ENCODE measurements around the gene PRXL2C. TPM values are rescaled to one million over a fixed set of nuclear protein-coding genes. Genes with fewer than 3 reads are reported as not detected.

PRXL2C gene
- total RNA-seq, 1 donor from 2014 or later: 25.6 TPM

- H3K27me3 ChIP-seq: peaks cover 5% of the 10 kb centered on the region
- DNase-seq (no peak), ATAC-seq (peak; percentile 53)
- H3K4me1 ChIP-seq: no peaks in the 10 kb centered on the region
- TF ChIP-seq, protein P1, sequence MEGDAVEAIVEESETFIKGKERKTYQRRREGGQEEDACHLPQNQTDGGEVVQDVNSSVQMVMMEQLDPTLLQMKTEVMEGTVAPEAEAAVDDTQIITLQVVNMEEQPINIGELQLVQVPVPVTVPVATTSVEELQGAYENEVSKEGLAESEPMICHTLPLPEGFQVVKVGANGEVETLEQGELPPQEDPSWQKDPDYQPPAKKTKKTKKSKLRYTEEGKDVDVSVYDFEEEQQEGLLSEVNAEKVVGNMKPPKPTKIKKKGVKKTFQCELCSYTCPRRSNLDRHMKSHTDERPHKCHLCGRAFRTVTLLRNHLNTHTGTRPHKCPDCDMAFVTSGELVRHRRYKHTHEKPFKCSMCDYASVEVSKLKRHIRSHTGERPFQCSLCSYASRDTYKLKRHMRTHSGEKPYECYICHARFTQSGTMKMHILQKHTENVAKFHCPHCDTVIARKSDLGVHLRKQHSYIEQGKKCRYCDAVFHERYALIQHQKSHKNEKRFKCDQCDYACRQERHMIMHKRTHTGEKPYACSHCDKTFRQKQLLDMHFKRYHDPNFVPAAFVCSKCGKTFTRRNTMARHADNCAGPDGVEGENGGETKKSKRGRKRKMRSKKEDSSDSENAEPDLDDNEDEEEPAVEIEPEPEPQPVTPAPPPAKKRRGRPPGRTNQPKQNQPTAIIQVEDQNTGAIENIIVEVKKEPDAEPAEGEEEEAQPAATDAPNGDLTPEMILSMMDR (IDR thresholded peaks at IDR 0.05): no peak
- intact Hi-C loops (cut with DNase I): no loop called here
- H3K27ac ChIP-seq: no peak overlapping the region
- no peaks in the 10 kb centered on the region for H3K9me3 ChIP-seq
- H3K4me3 ChIP-seq: no peak overlapping the region
- H3K36me3 ChIP-seq: no peaks in the 10 kb centered on the region
These were observed 42.8 kb downstream of the PRXL2C start for GRCh38 chr9:96612105-96612965.

GRCh38 chr9:96611302-96611701, 43.8 kb downstream of the PRXL2C start:
- ATAC-seq: no peak
- intact Hi-C loops (cut with DNase I): no loop called here
- Histone ChIP-seq H3K27me3 (peaks cover 5% of the 10 kb centered on the region), H3K36me3 (no peaks in the 10 kb centered on the region), H3K4me3 (no peak overlapping the region), H3K4me1 (no peaks in the 10 kb centered on the region), H3K27ac (no peak overlapping the region), H3K9me3 (no peaks in the 10 kb centered on the region)
- TF ChIP-seq, protein P1 (IDR thresholded peaks at IDR 0.05): no peak
- DNase-seq: no peak

DNA sequence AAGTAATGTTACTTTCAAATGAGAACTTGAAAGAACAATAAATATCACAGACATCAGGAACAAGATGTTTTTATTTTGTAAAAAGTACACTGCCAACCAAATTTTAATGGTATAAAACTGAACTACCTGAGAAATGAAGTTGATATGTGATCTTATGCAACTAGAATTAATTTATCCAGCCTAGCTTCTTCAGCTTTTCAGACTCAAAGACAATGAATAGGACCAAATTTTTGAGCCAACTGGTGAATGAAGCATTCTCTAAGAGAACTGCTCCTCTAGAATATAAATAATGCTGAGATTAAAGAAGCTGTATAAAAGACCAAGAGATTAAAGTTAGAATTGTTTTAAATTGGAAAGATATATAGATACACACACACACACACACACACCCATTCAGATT, 45.4 kb downstream of the PRXL2C start:
- Histone ChIP-seq H3K4me1 (no peaks in the 10 kb centered on the region), H3K27ac (no peak overlapping the region), H3K27me3 (peaks cover 5% of the 10 kb centered on the region), H3K9me3 (no peaks in the 10 kb centered on the region), H3K4me3 (no peak overlapping the region), H3K36me3 (no peaks in the 10 kb centered on the region)
- intact Hi-C loops (cut with DNase I): no loop called here
- DNase-seq: no peak
- no peak for ATAC-seq
- TF ChIP-seq, protein P1 (IDR thresholded peaks at IDR 0.05): no peak

DNA sequence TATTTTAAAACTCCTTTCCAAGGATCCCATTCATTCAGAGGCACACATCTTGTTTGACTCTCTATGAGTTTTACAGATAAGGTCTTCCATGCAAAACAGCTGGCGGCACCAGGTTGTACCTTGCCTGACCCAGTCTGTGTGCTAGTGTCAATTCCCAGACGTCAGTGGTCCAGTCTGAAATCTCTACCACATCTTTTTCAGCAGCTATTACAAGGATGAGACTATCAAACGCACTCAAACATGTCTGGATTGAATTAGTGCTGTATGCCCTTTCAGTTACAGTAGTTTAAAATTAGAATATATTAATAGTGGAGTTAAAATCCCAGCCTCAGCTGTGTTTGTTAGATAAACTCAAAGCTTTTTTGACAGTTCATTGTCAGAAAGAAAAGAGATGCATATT, 47.1 kb downstream of the PRXL2C start:
- no peak for DNase-seq
- H3K27ac ChIP-seq: no peak overlapping the region
- no peak for ATAC-seq
- H3K4me3 ChIP-seq: no peak overlapping the region
- H3K27me3 ChIP-seq: peaks cover 5% of the 10 kb centered on the region
- H3K4me1 ChIP-seq: no peaks in the 10 kb centered on the region
- TF ChIP-seq, protein P1 (IDR thresholded peaks at IDR 0.05): no peak
- no peaks in the 10 kb centered on the region for H3K36me3 ChIP-seq
- no peaks in the 10 kb centered on the region for H3K9me3 ChIP-seq
- intact Hi-C loops (cut with DNase I): no loop called here

DNA sequence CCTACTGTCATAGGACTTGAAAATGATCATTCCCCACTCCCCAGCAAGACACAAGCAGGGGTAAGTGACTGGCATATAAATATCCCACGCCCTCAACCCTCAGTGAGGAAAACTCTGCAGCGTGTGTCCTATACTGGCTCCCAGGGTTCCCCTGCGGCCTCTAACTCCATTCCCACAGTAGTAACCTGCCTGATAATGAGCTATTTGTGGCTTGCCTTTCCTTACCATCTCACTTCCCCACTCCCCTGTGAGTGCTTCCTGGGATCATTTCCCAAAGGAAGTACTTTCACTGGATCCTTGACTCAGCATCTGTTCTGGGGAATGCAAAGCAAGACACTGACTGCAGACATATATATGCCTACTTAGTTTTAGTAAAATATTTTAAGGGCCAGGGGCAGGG, 49.8 kb downstream of the PRXL2C start:
- Histone ChIP-seq H3K27ac (no peak overlapping the region), H3K27me3 (peaks cover 5% of the 10 kb centered on the region), H3K4me3 (no peak overlapping the region), H3K36me3 (no peaks in the 10 kb centered on the region), H3K4me1 (no peaks in the 10 kb centered on the region), H3K9me3 (no peaks in the 10 kb centered on the region)
- intact Hi-C loops (cut with DNase I): no loop called here
- ATAC-seq: no peak
- TF ChIP-seq, protein P1 (IDR thresholded peaks at IDR 0.05): no peak
- DNase-seq: no peak

Data from upper lobe of right lung (tissue), 1 donor.